H1 (cell line): ENCODE data around the gene RIMBP2. TPM values are rescaled to one million over a fixed set of nuclear protein-coding genes. Genes with fewer than 3 reads are reported as not detected.

Experiments used
- CTCF ChIA-PET: fragments of 300-600 bp; sonication (Branson Sonifier 250); formaldehyde crosslinking; loops from one replicate; lab custom pipeline; 2021; ENCODE audit not compliant: partially characterized antibody; lab: Charles Lee
- POLR2A ChIA-PET: fragments of 300-600 bp; sonication (Branson Sonifier 250); formaldehyde crosslinking; loops from one replicate; lab custom pipeline; 2021; ENCODE audit warnings: inconsistent platforms; ENCODE audit not compliant: partially characterized antibody; lab: Charles Lee
- DNase-seq, 2 experiments: peaks; one replicate each; pipeline versions ENCODE4 v3.0.0 to v3.0.0-alpha.2; 2010 to 2022; ENCODE audit warnings: low spot score in 2 of 2, low read depth in 1 of 2, mixed read lengths in 1 of 2
- FAIRE-seq: peaks from 2 replicates; lab custom pipeline; 2011; peaks lifted over from hg19 to GRCh38; lab: Jason Lieb, UNC
- H2AFZ ChIP-seq: 2 replicates; pipeline ENCODE4 v1.8.1; 2012; ENCODE audit warnings: low read length, inconsistent platforms
- H2AK5ac ChIP-seq: 2 replicates; pipeline ENCODE4 v1.6.1; 2013; ENCODE audit warnings: low read depth, low read length
- H2BK120ac ChIP-seq: replicated peaks from 2 replicates; pipeline ENCODE3; 2013; ENCODE audit warnings: low read depth, low read length, inconsistent platforms
- H2BK12ac ChIP-seq: 2 replicates; pipeline ENCODE4 v1.6.1; 2013; ENCODE audit warnings: low read depth, low read length
- H2BK15ac ChIP-seq: 2 replicates; pipeline ENCODE4 v1.6.1; 2013; ENCODE audit warnings: low read length
- H2BK20ac ChIP-seq: 2 replicates; pipeline ENCODE4 v1.6.1; 2013; ENCODE audit warnings: low read length
- H2BK5ac ChIP-seq: 2 replicates; pipeline ENCODE4 v1.6.1; 2013; ENCODE audit warnings: low read depth, low read length
- H3K14ac ChIP-seq: 2 replicates; pipeline ENCODE4 v1.6.1; 2013; ENCODE audit warnings: inconsistent platforms; ENCODE audit not compliant: insufficient read length
- H3K18ac ChIP-seq: 2 replicates; pipeline ENCODE4 v1.6.1; 2013; ENCODE audit warnings: low read length; ENCODE audit errors: extremely low read depth
- H3K23ac ChIP-seq: 2 replicates; pipeline ENCODE4 v1.6.1; 2013; ENCODE audit warnings: inconsistent platforms; ENCODE audit not compliant: insufficient read length
- H3K23me2 ChIP-seq: 2 replicates; pipeline ENCODE4 v1.6.1; 2013; ENCODE audit warnings: low read depth, low read length
- H3K27ac ChIP-seq: 2 replicates; pipeline ENCODE4 v1.6.1; 2011; ENCODE audit warnings: low read depth, low read length, inconsistent platforms
- H3K27me3 ChIP-seq, 4 experiments: replicated peaks in 1 of 4; 1 replicate in 1 of 4; 2 replicates in 3 of 4; pipeline versions ENCODE4 v1.6.1 to v1.8.1; 2011 to 2013; ENCODE audit warnings: low read length in 3 of 4, mild to moderate bottlenecking in 3 of 4, inconsistent platforms in 2 of 4, mixed read lengths in 2 of 4, moderate library complexity in 1 of 4; ENCODE audit not compliant: control insufficient read depth in 3 of 4, insufficient read depth in 3 of 4; ENCODE audit errors: extremely low read depth in 1 of 4
- H3K36me3 ChIP-seq, 4 experiments: 2 replicates each; pipeline versions ENCODE4 v1.6.1 to v1.8.1; 2011 to 2013; ENCODE audit warnings: mild to moderate bottlenecking in 4 of 4, low read length in 3 of 4, moderate library complexity in 2 of 4, control low read depth in 1 of 4, inconsistent platforms in 1 of 4; ENCODE audit not compliant: insufficient read depth in 4 of 4, control insufficient read depth in 2 of 4
- H3K4ac ChIP-seq: replicated peaks from 2 replicates; pipeline ENCODE3; 2013; ENCODE audit warnings: low read length, low read depth, mixed read lengths, inconsistent platforms; ENCODE audit not compliant: insufficient read length
- H3K4me1 ChIP-seq, 4 experiments: replicated peaks in 1 of 4; 1 replicate in 1 of 4; 2 replicates in 3 of 4; pipeline versions ENCODE4 v1.6.1 to v1.8.1; 2011 to 2013; ENCODE audit warnings: low read length in 3 of 4, inconsistent platforms in 2 of 4, mixed read lengths in 1 of 4; ENCODE audit not compliant: insufficient read depth in 4 of 4, control insufficient read depth in 3 of 4
- H3K4me2 ChIP-seq, 2 experiments: 2 replicates each; pipeline versions ENCODE4 v1.6.1 to v1.8.1; 2011 to 2013; ENCODE audit warnings: low read depth in 2 of 2, low read length in 2 of 2, control low read depth in 1 of 2, inconsistent platforms in 1 of 2, mild to moderate bottlenecking in 1 of 2; ENCODE audit not compliant: insufficient read depth in 1 of 2
- H3K4me3 ChIP-seq, 4 experiments: fragments of 200-600, 300-600 bp in 1 of 4; sonication (generic), shearing (Covaris generic), sonication (Bioruptor Twin) in 1 of 4; 2 replicates each; pipeline versions ENCODE4 v1.5.1 to v1.8.1; 2011 to 2016; ENCODE audit warnings: low read length in 4 of 4, low read depth in 3 of 4, control low read depth in 2 of 4, inconsistent platforms in 2 of 4, mild to moderate bottlenecking in 2 of 4, mixed read lengths in 1 of 4, moderate library complexity in 1 of 4; ENCODE audit not compliant: insufficient read depth in 2 of 4; ENCODE audit errors: extremely low read depth in 1 of 4
- H3K56ac ChIP-seq: replicated peaks from 2 replicates; pipeline ENCODE3; 2013; ENCODE audit warnings: low read depth, mild to moderate bottlenecking, mixed read lengths, low read length, inconsistent platforms; ENCODE audit not compliant: insufficient read length
- H3K79me1 ChIP-seq: 2 replicates; pipeline ENCODE4 v1.6.1; 2013; ENCODE audit warnings: low read depth, low read length, control low read depth
- H3K79me2 ChIP-seq, 2 experiments: 2 replicates each; pipeline versions ENCODE4 v1.6.1 to v1.8.1; 2012 to 2013; ENCODE audit warnings: low read length in 2 of 2, mild to moderate bottlenecking in 2 of 2, inconsistent platforms in 1 of 2; ENCODE audit not compliant: insufficient read depth in 2 of 2, control insufficient read depth in 1 of 2
- H3K9ac ChIP-seq, 4 experiments: replicated peaks in 1 of 4; 1 replicate in 1 of 4; 2 replicates in 3 of 4; pipeline versions ENCODE4 v1.6.1 to v1.8.1; 2011 to 2013; ENCODE audit warnings: low read depth in 3 of 4, low read length in 3 of 4, control low read depth in 2 of 4, mild to moderate bottlenecking in 2 of 4, moderate library complexity in 2 of 4, inconsistent platforms in 1 of 4; ENCODE audit errors: extremely low read depth in 1 of 4
- H3K9me3 ChIP-seq, 2 experiments: 2 replicates each; pipeline versions ENCODE4 v1.6.1 to v1.8.1; 2012 to 2013; ENCODE audit warnings: mild to moderate bottlenecking in 2 of 2, moderate library complexity in 2 of 2, control low read depth in 1 of 2, inconsistent platforms in 1 of 2, low read depth in 1 of 2, low read length in 1 of 2, mixed read lengths in 1 of 2; ENCODE audit not compliant: insufficient read depth in 2 of 2
- H4K20me1 ChIP-seq, 2 experiments: replicated peaks in 1 of 2; 2 replicates each; pipeline versions ENCODE3 to v1.8.1; 2011 to 2013; ENCODE audit warnings: inconsistent platforms in 2 of 2, low read length in 2 of 2, mild to moderate bottlenecking in 1 of 2; ENCODE audit not compliant: insufficient read depth in 2 of 2, control insufficient read depth in 1 of 2
- H4K5ac ChIP-seq: 2 replicates; pipeline ENCODE4 v1.6.1; 2013; ENCODE audit warnings: low read length, low read depth, mixed read lengths, inconsistent platforms; ENCODE audit not compliant: insufficient read length
- H4K8ac ChIP-seq: 2 replicates; pipeline ENCODE4 v1.8.0; 2013; ENCODE audit warnings: mild to moderate bottlenecking, moderate library complexity, low read length, inconsistent platforms; ENCODE audit not compliant: insufficient read depth; ENCODE audit errors: extremely low read depth
- H4K91ac ChIP-seq: replicated peaks from 2 replicates; pipeline ENCODE3; 2013; ENCODE audit warnings: low read length, mixed read lengths, inconsistent platforms; ENCODE audit not compliant: insufficient read length
- CREB1 ChIP-seq: IDR thresholded peaks from 2 replicates; pipeline ENCODE4 v1.6.1; 2012; ENCODE audit warnings: inconsistent platforms
- RAD21 ChIP-seq, 2 experiments: IDR thresholded peaks in 1 of 2; conservative IDR thresholded peaks in 1 of 2; 2 replicates each; pipeline ENCODE4 v1.6.1; 2011; ENCODE audit warnings: low read depth in 2 of 2, low read length in 2 of 2, improper control_type of control experiment in 1 of 2, inconsistent platforms in 1 of 2, mild to moderate bottlenecking in 1 of 2, moderate library complexity in 1 of 2
- TAF1 ChIP-seq: IDR thresholded peaks from 2 replicates; pipeline ENCODE4 v1.6.1; 2011; ENCODE audit warnings: mild to moderate bottlenecking, low read depth, low read length
- TEAD4 ChIP-seq: IDR thresholded peaks from 2 replicates; pipeline ENCODE4 v1.6.1; 2012; ENCODE audit warnings: low read depth, low read length, inconsistent platforms, mixed read lengths
- WGBS, 2 experiments: shearing (Covaris generic) in 1 of 2; methylation state at CpG; one replicate each; pipeline versions ENCODE4 v1.1.6 to v1.1.7; 2013 to 2015; ENCODE audit warnings: low lambda C conversion rate in 2 of 2, mixed read lengths in 2 of 2, inconsistent platforms in 1 of 2, low coverage in 1 of 2, missing lambda C conversion rate in 1 of 2; ENCODE audit not compliant: insufficient replicate concordance in 2 of 2, insufficient coverage in 1 of 2, insufficient read length in 1 of 2; ENCODE audit errors: extremely low coverage in 1 of 2, missing lambda C conversion rate in 1 of 2; 5-methylcytosine and 5-hydroxymethylcytosine counted together
- polyA plus RNA-seq, 7 experiments: library from polyadenylated mRNA; depleted of rRNA in 3 of 7; stranded (reverse) in 5 of 7; unstranded in 2 of 7; fragments of >200 nt in 5 of 7; fragments of 200-250 nt in 2 of 7; gene quantifications; 1 replicate in 5 of 7; 2 replicates in 1 of 7; 4 replicates in 1 of 7; pipeline versions ENCODE4 v1.2.1 to v1.2.3, GENCODE V29; 2011 to 2013; ENCODE audit warnings: missing spikeins in 2 of 7, mixed read lengths in 2 of 7
- total RNA-seq: library from RNA; stranded (reverse); fragmentation: NEBNext Ultra II Directional; extraction: Animal tissue kit (Norgen Biotek cat#: 25700); gene quantifications from 2 replicates; pipeline ENCODE4 v1.2.1, GENCODE V29; 2021
- TF ChIP-seq, protein P1 (sequence below), 3 experiments: IDR thresholded peaks; 1 replicate in 2 of 3; 2 replicates in 1 of 3; pipeline versions ENCODE4 v1.5.1 to v1.6.1; 2011; ENCODE audit warnings: low read length in 3 of 3, mild to moderate bottlenecking in 3 of 3, inconsistent platforms in 2 of 3, low read depth in 1 of 3, moderate library complexity in 1 of 3; ENCODE audit not compliant: insufficient read depth in 1 of 3; ENCODE audit errors: control extremely low read depth in 1 of 3

The RIMBP2 gene
- total and polyA plus RNA-seq, 2 of the 8 experiments (the other 6 are each of a cell fraction or from before 2014, with no cell fraction given) = 0.18 to 0.65 TPM

DNA sequence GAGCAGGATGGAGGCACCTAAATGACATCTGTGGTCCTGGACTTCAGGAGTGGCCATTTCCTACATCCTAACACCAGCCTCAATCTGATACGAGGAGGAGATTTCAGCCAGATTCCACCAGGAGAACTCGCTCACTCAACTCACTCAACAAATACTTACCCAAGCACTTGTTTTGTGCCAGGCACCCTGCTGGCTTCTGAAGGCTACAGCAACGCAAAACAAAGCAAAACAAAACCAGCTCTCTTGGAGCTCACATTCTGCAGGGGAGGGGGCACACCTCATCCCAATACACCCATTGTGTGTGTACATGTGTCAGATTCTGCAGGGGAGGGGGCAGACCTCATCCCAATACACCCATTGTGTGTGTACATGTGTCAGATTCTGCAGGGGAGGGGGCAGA is 233.7 kb downstream of the RIMBP2 start:
- no peak overlapping the region for H2BK5ac ChIP-seq
- peak overlapping the region in 1 of 4 experiments; percentile 17; a peak in 1 of 8 replicates for H3K4me3 ChIP-seq
- ChIA-PET POLR2A (no interaction called here), CTCF (interaction anchor here (0.7 to 1.3 kb wide), 4 partner anchors 9 to 265 kb away, joined by 3 to 6 read pairs (median 3); no protein-coding TSS in a partner anchor)
- H3K4me1 ChIP-seq = peaks cover 5 to 15% (median 8%) of the 10 kb centered on the region in 4 experiments
- H2BK12ac ChIP-seq = peak overlapping the region; percentile 80; the same call in 1 of the 2 replicates
- H4K8ac ChIP-seq = no peak overlapping the region
- H3K18ac ChIP-seq = peak overlapping the region; percentile 83; the same call in 1 of the 2 replicates
- peak overlapping the region; percentile 26 for H2BK120ac ChIP-seq
- FAIRE-seq (peak; percentile 97), DNase-seq (peak in 1 of 2 experiments; percentile 38)
- no peaks in the 10 kb centered on the region for H3K79me1 ChIP-seq
- H3K4me2 ChIP-seq = peak overlapping the region; percentile 27 to 37; a peak in 2 of 4 replicates
- H3K23ac ChIP-seq = no peak overlapping the region
- H3K27me3 ChIP-seq = no peaks in the 10 kb centered on the region
- H3K27ac ChIP-seq = no peak overlapping the region
- no peaks in the 10 kb centered on the region for H3K23me2 ChIP-seq
- H4K20me1 ChIP-seq = no peaks in the 10 kb centered on the region
- H2AK5ac ChIP-seq = no peak overlapping the region; the same call in 1 of the 2 replicates
- H3K9ac ChIP-seq = 0 out of 7 replicates have a peak overlapping the region, but pooled peaks of 1 of the 4 experiments have one; percentile 19
- H3K36me3 ChIP-seq = no peaks in the 10 kb centered on the region
- no peaks in the 10 kb centered on the region for H3K9me3 ChIP-seq
- no peak overlapping the region for H2AFZ ChIP-seq
- no peak overlapping the region for H3K4ac ChIP-seq
- no peak overlapping the region for H3K14ac ChIP-seq
- peak; percentile 59 for TF ChIP-seq TEAD4
- TF ChIP-seq, protein P1, sequence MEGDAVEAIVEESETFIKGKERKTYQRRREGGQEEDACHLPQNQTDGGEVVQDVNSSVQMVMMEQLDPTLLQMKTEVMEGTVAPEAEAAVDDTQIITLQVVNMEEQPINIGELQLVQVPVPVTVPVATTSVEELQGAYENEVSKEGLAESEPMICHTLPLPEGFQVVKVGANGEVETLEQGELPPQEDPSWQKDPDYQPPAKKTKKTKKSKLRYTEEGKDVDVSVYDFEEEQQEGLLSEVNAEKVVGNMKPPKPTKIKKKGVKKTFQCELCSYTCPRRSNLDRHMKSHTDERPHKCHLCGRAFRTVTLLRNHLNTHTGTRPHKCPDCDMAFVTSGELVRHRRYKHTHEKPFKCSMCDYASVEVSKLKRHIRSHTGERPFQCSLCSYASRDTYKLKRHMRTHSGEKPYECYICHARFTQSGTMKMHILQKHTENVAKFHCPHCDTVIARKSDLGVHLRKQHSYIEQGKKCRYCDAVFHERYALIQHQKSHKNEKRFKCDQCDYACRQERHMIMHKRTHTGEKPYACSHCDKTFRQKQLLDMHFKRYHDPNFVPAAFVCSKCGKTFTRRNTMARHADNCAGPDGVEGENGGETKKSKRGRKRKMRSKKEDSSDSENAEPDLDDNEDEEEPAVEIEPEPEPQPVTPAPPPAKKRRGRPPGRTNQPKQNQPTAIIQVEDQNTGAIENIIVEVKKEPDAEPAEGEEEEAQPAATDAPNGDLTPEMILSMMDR (IDR thresholded peaks at IDR 0.05; ENCODE audit: control extremely low read depth in 1 of 3, insufficient read depth in 1 of 3, low read depth in 1 of 3, low read length in 3 of 3) = peak in 1 of 3 experiments; percentile 8; a peak in 1 of 4 replicates
- no peak for TF ChIP-seq TAF1
- peak; percentile 5 to 22; a peak in 1 of 4 replicates for TF ChIP-seq RAD21 (IDR thresholded peaks at IDR 0.05 in 1 of 2, conservative IDR thresholded peaks at IDR 0.05 in 1 of 2; ENCODE audit: low read depth in 2 of 2, low read length in 2 of 2)
- TF ChIP-seq CREB1 = no peak
- 58% methylated on average over 3 of the region's 3 CpGs; no CpG with 5 or more reads in 1 of the 2 experiments for WGBS, 2 experiments
- H3K56ac ChIP-seq = no peak overlapping the region
- no peak overlapping the region for H2BK20ac ChIP-seq
- H4K5ac ChIP-seq = no peak overlapping the region
- no peaks in the 10 kb centered on the region for H3K79me2 ChIP-seq
- H2BK15ac ChIP-seq = no peak overlapping the region
- H4K91ac ChIP-seq = peak overlapping the region; percentile 83
